Measurements from ENCODE around the gene SEPTIN1. TPM values are rescaled to one million over a fixed set of nuclear protein-coding genes. Genes with fewer than 3 reads are reported as not detected.

SEPTIN1 gene
- total and polyA plus RNA-seq, 2 of the 4 experiments (the other 2 are of a cell fraction) = 0.24 TPM; not detected in 1

- dilution Hi-C loops (cut with HindIII; ENCODE audit: low sequenced_read_pairs, unreplicated experiment) = no loop called here
- CTCF ChIA-PET = interaction anchor here (1.0 kb wide), 1 partner anchor 26 kb away, joined by 3 read pairs; the partner anchor contains the start of gene ZNF48
- H4K91ac ChIP-seq (ENCODE audit: insufficient read depth, low read depth, low read length) = peak overlapping the region; percentile 2; the same call in 1 of the 2 replicates
Measured at GRCh38 chr16:30368792-30369090, 13.6 kb downstream of the SEPTIN1 start.

More at GRCh38 chr16:30368792-30369090, 13.6 kb downstream of the SEPTIN1 start:
- Histone ChIP-seq H2AK9ac (replicated peaks; ENCODE audit: low read depth, low read length, poor library complexity) (peak overlapping the region; percentile 99), H3K4me1 (ENCODE audit: control insufficient read depth, insufficient read depth, low read length) (peaks cover 3% of the 10 kb centered on the region; the same call in 1 of the 2 replicates), H3K9me3 (ENCODE audit: control insufficient read depth, insufficient read depth, low read length) (no peaks in the 10 kb centered on the region), H3K9me1 (ENCODE audit: insufficient read depth, low read length) (peaks cover 17% of the 10 kb centered on the region), H2AFZ (replicated peaks; ENCODE audit: low read length, poor library complexity) (peak overlapping the region; percentile 64), H3K23ac (ENCODE audit: low read depth, low read length) (peak overlapping the region; percentile 87), H2AK5ac (ENCODE audit: low read depth, low read length) (peak overlapping the region; percentile 90), H4K20me1 (ENCODE audit: insufficient read depth, low read length) (peaks cover 46% of the 10 kb centered on the region), H2BK15ac (ENCODE audit: low read depth, low read length) (no peak overlapping the region), H3K27ac (ENCODE audit: insufficient read depth, low read length) (peak overlapping the region; percentile 82), H4K5ac (ENCODE audit: low read depth, low read length) (no peak overlapping the region), H2BK20ac (ENCODE audit: low read depth, low read length) (no peak overlapping the region), H3K36me3 (ENCODE audit: control insufficient read depth, insufficient read depth, low read length) (peaks cover 14% of the 10 kb centered on the region; the same call in 1 of the 2 replicates), H3K56ac (ENCODE audit: extremely low read depth, insufficient read depth, low read length) (peak overlapping the region; percentile 45), H2BK5ac (ENCODE audit: low read depth, low read length, poor library complexity, severe bottlenecking) (peak overlapping the region; percentile 66), H3K14ac (replicated peaks; ENCODE audit: low read depth, low read length) (peak overlapping the region; percentile 96), H3K27me3 (ENCODE audit: control insufficient read depth, insufficient read depth, low read length) (no peaks in the 10 kb centered on the region), H3K4me2 (ENCODE audit: low read depth, low read length) (peak overlapping the region; percentile 99), H3K4ac (ENCODE audit: low read depth, low read length) (peak overlapping the region; percentile 79), H3K18ac (ENCODE audit: low read depth, low read length) (no peak overlapping the region), H4K8ac (ENCODE audit: low read depth in 2 of 2, low read length in 2 of 2) (peak overlapping the region in 1 of 2 experiments; percentile 28; a peak in 1 of 4 replicates), H3K4me3 (ENCODE audit: insufficient read depth, low read depth, low read length) (peak overlapping the region; percentile 86), H3K79me1 (ENCODE audit: low read depth in 1 of 2, low read length in 2 of 2) (peaks cover 4 to 58% of the 10 kb centered on the region in 2 experiments; a peak in 3 of 4 replicates), H2BK120ac (ENCODE audit: low read depth, low read length) (no peak overlapping the region), H3K9ac (ENCODE audit: low read depth, low read length) (peak overlapping the region; percentile 90)
- POLR2A ChIA-PET (ENCODE audit: unreplicated experiment) = no interaction called here
- in situ Hi-C loops (cut with MboI; ENCODE audit: low sequenced_read_pairs) (no loop called here), intact Hi-C loops (cut with micrococcal nuclease) (loop anchor here (1.0 to 2.0 kb wide), 2 partner anchors 41 to 276 kb away; no protein-coding TSS in a partner anchor)
- DNase-seq = no peak
- BruUV-seq (replicated peaks) = no TSS peak
- whole genome bisulfite sequencing, 2 experiments (ENCODE audit: extremely low coverage in 2 of 2, insufficient read length in 1 of 2) = no CpG with 5 or more reads among the region's 4 CpGs
- TF ChIP-seq CEBPB (IDR thresholded peaks at IDR 0.05; ENCODE audit: low read depth, low read length) (no peak), NFE2L2 (IDR thresholded peaks at IDR 0.05; ENCODE audit: low read depth, low read length) (no peak), CHD1 (IDR thresholded peaks at IDR 0.05; ENCODE audit: low read depth, low read length) (no peak), SMC3 (IDR thresholded peaks at IDR 0.05; ENCODE audit: low read depth, low read length) (no peak), FOS (IDR thresholded peaks at IDR 0.05; ENCODE audit: low read depth, low read length) (no peak), USF2 (IDR thresholded peaks at IDR 0.05; ENCODE audit: low read depth, low read length) (no peak), CTCF (conservative IDR thresholded peaks at IDR 0.05; ENCODE audit: low read depth, low read length) (no peak), RAD21 (IDR thresholded peaks at IDR 0.05; ENCODE audit: low read length) (no peak), ELK1 (IDR thresholded peaks at IDR 0.05; ENCODE audit: borderline replicate concordance, low read depth, low read length) (no peak), RFX5 (IDR thresholded peaks at IDR 0.05; ENCODE audit: low read depth, low read length) (no peak), MXI1 (IDR thresholded peaks at IDR 0.05; ENCODE audit: borderline replicate concordance, low read depth, low read length) (no peak), RCOR1 (IDR thresholded peaks at IDR 0.05; ENCODE audit: insufficient replicate concordance, low read length) (no peak), MAFK (IDR thresholded peaks at IDR 0.05; ENCODE audit: low read depth, low read length) (no peak), POLR2A (IDR thresholded peaks at IDR 0.05; ENCODE audit: low read depth, low read length) (no peak), MAZ (IDR thresholded peaks at IDR 0.05; ENCODE audit: borderline replicate concordance, low read depth, low read length) (no peak), BHLHE40 (IDR thresholded peaks at IDR 0.05; ENCODE audit: low read depth, low read length) (no peak)
- ATAC-seq (ENCODE audit: low read depth) = no peak

All from IMR-90 (cell line).